HG03457 (cell line): ENCODE results near the gene TRAPPC5.

Experiments
- ATAC-seq: cut with Tn5 transposase; IDR thresholded peaks from one replicate; pipeline ENCODE4 v1.9.1; 2021; ENCODE audit warnings: moderate number of reproducible peaks; ENCODE audit not compliant: unreplicated experiment

Gene TRAPPC5

GRCh38 chr19:7645656-7646425 is 34.8 kb upstream of the TRAPPC5 start:
- ATAC-seq: no peak

DNA sequence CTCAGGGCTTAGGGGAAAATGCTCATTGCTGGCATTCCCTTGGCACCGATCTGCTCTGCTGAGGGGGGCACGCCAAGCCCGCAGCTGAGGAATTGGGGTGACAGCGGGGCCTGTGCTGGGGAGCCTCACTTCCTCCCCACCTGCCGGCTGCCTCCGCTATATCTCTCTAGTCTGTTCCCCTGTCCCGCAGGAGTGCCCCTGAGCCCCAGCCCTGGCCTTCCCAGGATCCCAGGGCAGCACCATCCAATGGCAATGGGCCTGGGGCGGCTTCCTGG is 34.3 kb upstream of the TRAPPC5 start:
- ATAC-seq: no peak

- ATAC-seq: no peak
Observed at GRCh38 chr19:7647156-7647555, 33.5 kb upstream of the TRAPPC5 start.

DNA sequence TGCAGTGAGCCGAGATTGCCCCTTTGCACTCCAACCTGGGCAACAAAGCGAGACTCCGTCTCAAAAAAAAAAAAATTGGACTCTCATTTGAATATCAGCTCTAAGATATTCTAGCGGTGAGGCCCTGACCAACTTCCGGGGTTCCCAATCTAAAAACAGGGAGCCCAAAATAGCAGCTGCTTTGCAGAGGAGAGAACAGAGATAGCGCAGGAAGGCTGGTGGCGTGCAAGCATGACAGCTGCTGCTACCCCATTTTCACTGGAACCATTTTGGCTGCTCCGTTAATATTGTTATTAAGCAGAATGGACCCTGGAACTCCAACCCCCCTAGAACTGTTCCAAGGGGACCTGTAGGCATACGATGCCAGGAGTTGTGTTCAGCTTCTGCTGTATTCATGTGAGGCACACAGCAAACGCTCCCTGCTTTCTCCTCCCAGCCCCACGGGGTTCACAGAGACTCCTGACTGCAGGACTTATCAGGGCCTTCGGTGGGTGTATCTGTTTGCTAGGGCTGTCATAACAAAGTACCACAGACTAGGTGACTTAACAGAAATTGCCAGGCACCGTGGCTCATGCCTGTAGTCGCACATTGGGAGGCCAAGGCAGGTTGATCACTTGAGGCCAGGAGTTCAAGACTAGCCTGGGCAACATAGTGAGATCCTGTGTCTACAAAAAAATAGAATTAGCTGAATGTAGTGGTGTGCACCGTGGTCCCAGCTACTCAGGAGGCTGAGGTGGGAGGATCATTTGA is 32.2 kb upstream of the TRAPPC5 start:
- no peak for ATAC-seq

GRCh38 chr19:7650148-7650547 is 30.5 kb upstream of the TRAPPC5 start:
- no peak for ATAC-seq

GRCh38 chr19:7652061-7652641 is 28.5 kb upstream of the TRAPPC5 start:
- ATAC-seq: no peak

- ATAC-seq: no peak
Observed at GRCh38 chr19:7654401-7654800, 26.2 kb upstream of the TRAPPC5 start.

DNA sequence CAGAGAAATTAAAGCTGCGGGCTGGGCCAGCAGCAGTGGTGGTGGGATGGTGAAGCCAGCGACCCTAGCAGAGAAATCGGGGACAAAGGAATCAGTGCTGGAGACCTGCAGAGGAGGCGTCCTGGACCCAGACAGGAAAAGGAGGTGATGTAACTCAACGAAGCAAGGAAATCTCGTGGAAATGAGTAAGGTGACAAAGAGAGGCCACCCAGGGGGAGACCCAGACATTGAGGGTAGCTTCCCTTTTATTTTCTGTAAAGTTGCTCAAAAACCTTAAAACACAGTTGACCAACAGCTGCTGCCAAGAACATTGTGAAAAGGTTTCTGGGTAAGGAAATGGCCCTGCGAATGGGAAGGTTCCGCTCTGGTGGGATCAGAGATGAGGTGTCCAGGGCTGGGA is 25.1 kb upstream of the TRAPPC5 start:
- ATAC-seq: no peak

DNA sequence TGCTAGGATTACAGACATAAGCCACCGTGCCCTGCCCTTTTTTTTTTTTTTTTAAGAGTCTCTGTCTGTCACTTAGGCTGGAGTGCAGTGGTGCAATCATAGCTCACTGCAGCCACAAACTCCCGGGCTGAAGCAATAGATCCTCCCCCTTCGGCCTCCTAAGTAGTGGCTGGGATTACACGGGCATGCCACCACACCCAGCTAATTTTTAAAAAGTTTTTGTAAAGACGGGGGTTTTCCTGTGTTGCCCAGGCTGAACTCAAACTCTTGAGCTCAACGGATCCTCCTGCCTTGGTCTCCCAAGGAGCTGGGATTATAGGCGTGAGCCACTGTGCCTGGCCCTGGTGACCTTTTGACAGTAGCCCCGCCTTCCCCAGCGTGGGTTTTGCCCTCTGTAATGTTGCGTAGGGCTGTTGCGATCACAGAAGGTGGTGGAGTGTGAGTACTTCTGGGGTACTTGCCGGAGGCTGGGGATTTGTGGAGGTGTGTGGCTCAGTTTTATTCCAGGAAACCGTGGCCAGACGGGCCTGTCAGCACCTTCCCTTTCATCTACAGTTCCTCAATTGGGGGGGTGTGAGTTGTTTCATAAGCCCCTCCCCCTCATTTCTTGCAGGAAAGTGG is 23.4 kb upstream of the TRAPPC5 start:
- ATAC-seq: no peak

DNA sequence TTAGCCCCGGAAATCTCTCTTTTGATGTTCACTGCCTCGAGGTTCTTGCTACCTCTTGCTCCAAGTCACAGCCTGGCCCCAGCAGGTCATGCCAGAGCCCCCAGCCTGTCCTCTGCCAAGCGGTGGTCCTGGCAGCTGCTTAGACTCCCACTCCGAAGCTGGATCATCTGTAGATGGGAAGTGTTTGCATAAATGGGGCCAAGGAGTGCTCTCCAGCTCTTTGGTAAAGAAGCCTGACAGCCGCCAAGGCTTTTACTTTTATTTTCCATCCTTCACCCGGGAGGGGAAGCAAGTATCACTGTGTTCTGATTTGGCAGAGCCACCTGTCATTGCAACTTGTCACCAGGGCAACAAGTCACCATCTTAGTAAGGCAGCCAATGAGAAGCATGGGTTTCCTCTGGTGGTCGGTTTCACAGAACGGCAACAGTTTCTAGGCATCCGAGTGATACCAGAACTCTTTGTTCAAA is 22.4 kb upstream of the TRAPPC5 start:
- no peak for ATAC-seq

DNA sequence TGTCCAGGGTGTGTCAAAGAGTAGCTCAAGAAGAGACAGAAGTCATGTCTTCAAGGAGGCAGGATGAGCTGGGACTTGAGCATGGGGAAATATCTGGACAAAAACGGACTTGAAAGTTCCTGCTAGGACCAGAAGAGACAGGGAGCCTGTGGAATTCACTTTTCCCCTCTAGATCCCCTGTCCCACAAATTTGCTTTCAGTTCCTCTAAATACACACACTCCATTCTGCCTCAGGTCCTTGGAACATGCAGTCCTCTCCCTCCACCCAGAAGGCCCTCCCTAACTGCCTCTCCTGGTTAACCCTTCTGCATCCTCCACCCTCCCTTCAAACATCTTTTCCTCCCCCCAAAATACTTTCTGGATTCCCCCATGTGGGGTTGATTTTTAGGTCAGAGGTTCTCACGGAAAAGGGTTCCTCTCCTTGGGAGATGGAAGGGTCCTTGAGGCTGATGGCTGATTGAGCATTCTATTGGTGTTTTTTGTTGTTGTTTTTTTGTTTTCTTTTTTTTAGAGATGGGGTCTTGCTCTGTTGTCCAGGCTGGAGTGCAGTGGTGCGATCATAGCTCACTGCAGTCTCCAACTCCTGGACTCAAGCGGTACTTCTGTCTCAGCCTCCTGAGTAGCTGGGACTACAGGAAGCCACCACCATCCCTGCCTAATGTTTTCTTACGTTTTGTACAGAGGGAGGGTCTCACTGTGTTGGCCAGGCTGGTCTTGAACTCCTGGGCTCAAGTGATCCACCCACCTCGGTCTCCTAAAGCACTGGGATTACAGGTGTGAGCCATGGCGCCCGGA is 18.7 kb upstream of the TRAPPC5 start:
- no peak for ATAC-seq

GRCh38 chr19:7662657-7663056 is 18.0 kb upstream of the TRAPPC5 start:
- no peak for ATAC-seq

DNA sequence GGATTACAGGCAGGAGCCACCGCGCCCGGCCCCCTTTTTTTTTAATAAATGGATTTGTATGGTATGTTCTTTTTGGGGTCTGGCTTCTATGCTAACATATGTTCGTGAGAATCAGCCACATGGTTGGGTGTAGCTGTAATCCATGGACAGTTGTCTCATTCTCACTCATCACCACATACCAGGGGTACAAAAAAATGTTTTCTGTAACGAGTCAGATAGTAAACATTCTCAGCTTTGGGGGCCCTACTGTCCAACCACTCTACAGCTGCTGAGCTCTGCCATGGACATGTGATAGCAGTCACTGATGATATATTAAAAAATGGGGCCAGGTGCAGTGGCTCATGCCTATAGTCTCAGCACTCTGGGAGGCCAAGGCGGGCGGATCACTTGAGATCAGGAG is 16.9 kb upstream of the TRAPPC5 start:
- no peak for ATAC-seq

DNA sequence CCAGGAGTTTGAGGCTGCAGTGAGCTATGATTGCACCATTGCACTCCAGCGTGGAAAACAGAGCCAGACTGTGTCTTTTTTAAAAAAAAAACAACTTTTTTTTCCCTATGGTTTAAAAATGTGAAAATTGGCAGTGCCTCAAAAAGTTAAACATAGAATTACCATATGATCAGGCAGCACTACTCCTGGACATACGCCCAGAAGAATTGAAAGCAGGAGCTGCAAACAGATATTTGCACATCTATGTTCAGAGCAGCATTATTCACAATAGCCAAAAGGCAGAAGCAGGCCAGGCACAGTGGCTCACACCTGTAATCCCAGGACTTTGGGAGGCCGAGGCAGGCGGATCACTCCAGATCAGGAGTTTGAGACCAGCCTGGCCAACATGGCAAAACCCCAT is 15.6 kb upstream of the TRAPPC5 start:
- ATAC-seq: no peak

GRCh38 chr19:7668842-7669241 is 11.8 kb upstream of the TRAPPC5 start, which contains the start of gene RETN:
RETN (plus strand) TSS chr19:7669049; CDS start chr19:7669327, 278 bp downstream.
- no peak for ATAC-seq

DNA sequence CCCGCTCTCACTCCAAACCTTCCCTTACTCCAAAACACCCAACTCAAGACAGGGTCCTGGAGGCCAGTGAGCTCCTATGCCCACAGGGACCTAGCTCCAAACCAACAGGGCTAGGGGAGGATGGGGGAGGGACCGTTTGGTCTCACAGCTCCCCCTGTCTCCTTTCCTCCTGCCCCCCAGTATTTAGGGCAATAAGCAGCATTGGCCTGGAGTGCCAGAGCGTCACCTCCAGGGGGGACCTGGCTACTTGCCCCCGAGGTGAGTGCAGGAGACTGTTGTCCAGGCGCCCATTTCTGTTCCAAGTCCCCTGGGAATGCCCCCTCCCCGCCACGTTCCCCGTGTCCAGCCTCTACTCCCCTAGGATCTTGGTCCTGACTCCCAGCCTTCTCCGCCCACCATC is 11.0 kb upstream of the TRAPPC5 start:
- ATAC-seq: no peak

DNA sequence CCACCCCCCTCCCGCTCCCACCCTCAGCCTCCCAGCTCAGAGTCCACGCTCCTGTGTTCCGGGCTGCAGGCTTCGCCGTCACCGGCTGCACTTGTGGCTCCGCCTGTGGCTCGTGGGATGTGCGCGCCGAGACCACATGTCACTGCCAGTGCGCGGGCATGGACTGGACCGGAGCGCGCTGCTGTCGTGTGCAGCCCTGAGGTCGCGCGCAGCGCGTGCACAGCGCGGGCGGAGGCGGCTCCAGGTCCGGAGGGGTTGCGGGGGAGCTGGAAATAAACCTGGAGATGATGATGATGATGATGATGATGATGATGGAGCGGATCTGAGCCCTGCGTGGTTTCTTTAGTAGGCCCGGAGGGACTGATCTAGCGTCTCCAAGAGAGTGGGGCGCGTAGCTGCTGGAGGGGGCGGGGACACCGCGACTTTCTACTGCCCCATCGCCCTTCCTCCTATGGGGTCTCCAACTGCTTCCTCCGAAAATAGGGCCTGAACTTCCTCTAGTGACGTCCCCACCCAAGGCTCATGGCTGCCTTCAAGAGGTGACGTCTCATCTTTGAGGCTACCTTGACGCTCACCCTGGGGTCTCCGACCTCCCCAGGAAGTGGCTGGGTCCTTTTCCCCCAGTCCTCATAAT is 10.4 kb upstream of the TRAPPC5 start:
- ATAC-seq: no peak

- ATAC-seq: no peak
Observed at GRCh38 chr19:7670790-7671189, 9.8 kb upstream of the TRAPPC5 start.

DNA sequence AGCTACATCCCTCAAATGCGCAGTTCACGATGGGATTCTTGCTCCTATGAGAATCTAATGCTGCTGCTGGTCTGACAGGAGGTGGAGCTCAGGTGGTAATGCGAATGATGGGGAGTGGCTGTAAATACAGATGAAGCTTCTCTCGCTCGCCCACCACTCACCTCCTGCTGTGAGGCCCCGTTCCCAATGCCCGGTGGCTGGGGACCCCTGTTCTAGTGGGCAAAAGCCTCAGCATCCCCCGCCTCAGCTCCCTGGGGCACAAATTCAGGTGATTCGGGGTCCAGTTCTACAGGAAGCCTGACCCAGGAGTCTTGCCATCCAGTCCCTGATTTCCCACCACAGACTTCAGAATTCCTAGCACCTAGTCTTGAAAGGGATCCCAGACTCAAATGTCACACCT is 8.1 kb upstream of the TRAPPC5 start:
- no peak for ATAC-seq
